Endothelial cell of umbilical vein (primary cell): ENCODE data around the gene ARHGEF16.

Experiments used
- JUN ChIP-seq: IDR thresholded peaks from 2 replicates; pipeline ENCODE4 v1.6.1; 2011; ENCODE audit warnings: borderline replicate concordance, low read depth; ENCODE audit not compliant: insufficient read length, insufficient read depth
- MYC ChIP-seq: IDR thresholded peaks from one replicate; pipeline ENCODE4 v1.6.1; 2011; ENCODE audit warnings: mild to moderate bottlenecking, low read depth, low read length
- TF ChIP-seq, protein P1 (sequence below), 2 donors: IDR thresholded peaks; 1 replicate in 1 of 2; 2 replicates in 1 of 2; pipeline ENCODE4 v1.5.1; 2011; ENCODE audit warnings: low read length in 2 of 2, mild to moderate bottlenecking in 2 of 2, moderate library complexity in 2 of 2, control low read depth in 1 of 2, inconsistent platforms in 1 of 2, low read depth in 1 of 2; ENCODE audit not compliant: insufficient read depth in 1 of 2; ENCODE audit errors: extremely low read depth in 1 of 2

DNA sequence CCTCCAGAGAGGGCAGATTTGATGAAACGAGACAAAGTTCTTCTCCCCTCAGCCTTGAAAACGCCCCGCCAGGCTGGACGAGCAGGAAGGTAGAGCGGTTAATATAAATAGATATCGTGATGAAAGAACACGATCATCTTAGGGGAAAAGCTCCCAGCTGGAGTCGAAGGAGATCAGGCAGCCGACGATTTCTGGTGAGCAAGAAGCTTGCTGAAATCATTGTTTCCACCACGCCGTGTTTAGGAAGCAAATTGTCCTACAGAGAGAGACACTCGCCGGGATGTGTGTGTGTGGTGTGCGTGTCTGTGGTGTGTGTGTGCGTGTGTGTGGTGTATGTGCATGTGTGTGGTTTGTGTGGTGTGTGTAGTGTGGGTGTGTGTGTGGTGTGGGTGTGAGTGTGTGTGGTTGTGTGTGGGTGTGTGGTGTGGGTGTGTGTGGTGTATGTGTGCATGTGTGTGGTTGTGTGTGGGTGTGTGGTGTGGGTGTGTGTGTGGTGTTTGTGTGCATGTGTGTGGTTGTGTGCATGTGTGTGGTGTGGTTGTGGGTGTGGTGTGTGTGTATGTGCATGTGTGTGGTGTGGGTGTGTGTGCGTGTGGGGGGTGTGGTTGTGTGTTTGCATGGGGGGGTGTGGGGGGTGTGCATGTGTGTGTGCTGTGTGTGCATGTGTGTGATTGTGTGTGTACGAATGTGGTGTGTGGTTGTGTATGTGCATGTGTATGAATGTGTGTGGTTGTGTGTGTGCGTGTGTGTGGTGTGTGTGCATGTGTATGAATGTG, 44.9 kb upstream of the ARHGEF16 start:
- TF ChIP-seq, protein P1, sequence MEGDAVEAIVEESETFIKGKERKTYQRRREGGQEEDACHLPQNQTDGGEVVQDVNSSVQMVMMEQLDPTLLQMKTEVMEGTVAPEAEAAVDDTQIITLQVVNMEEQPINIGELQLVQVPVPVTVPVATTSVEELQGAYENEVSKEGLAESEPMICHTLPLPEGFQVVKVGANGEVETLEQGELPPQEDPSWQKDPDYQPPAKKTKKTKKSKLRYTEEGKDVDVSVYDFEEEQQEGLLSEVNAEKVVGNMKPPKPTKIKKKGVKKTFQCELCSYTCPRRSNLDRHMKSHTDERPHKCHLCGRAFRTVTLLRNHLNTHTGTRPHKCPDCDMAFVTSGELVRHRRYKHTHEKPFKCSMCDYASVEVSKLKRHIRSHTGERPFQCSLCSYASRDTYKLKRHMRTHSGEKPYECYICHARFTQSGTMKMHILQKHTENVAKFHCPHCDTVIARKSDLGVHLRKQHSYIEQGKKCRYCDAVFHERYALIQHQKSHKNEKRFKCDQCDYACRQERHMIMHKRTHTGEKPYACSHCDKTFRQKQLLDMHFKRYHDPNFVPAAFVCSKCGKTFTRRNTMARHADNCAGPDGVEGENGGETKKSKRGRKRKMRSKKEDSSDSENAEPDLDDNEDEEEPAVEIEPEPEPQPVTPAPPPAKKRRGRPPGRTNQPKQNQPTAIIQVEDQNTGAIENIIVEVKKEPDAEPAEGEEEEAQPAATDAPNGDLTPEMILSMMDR (IDR thresholded peaks at IDR 0.05; ENCODE audit: extremely low read depth in 1 of 2, insufficient read depth in 1 of 2, low read depth in 1 of 2, low read length in 2 of 2) = no peak
- TF ChIP-seq JUN (no peak), MYC (no peak)
